HG02938 (cell line): ENCODE data around the gene MAGI2.
"Not testable (repeated sequence)": the region's sequence is repeated elsewhere in the genome, so short reads cannot be mapped to it uniquely, and the experiment has no call there.

Experiments
- ATAC-seq: cut with Tn5 transposase; IDR thresholded peaks from one replicate; pipeline ENCODE4 v1.9.1; 2021; ENCODE audit warnings: mild to moderate bottlenecking, moderate library complexity; ENCODE audit not compliant: unreplicated experiment

Gene MAGI2

GRCh38 chr7:78967561-78967960 lies 485.9 kb downstream of the MAGI2 start:
- not testable (repeated sequence) for ATAC-seq

GRCh38 chr7:78967046-78967445 lies 486.4 kb downstream of the MAGI2 start:
- no peak for ATAC-seq

GRCh38 chr7:78959477-78959876 lies 494.0 kb downstream of the MAGI2 start:
- no peak for ATAC-seq

GRCh38 chr7:78955329-78955728 lies 498.1 kb downstream of the MAGI2 start:
- no peak for ATAC-seq

GRCh38 chr7:78953726-78954363 lies 499.6 kb downstream of the MAGI2 start:
- ATAC-seq: no peak

- no peak for ATAC-seq
These were observed 500.4 kb downstream of the MAGI2 start for GRCh38 chr7:78953090-78953489.

GRCh38 chr7:78939669-78940068 lies 513.8 kb downstream of the MAGI2 start:
- no peak for ATAC-seq

GRCh38 chr7:78924581-78924980 lies 528.9 kb downstream of the MAGI2 start:
- ATAC-seq: no peak

- no peak for ATAC-seq
These were observed 540.7 kb downstream of the MAGI2 start for GRCh38 chr7:78912781-78913180.

- no peak for ATAC-seq
These were observed 546.7 kb downstream of the MAGI2 start for GRCh38 chr7:78906735-78907134.

- no peak for ATAC-seq
These were observed 548.0 kb downstream of the MAGI2 start for GRCh38 chr7:78905436-78905835.

GRCh38 chr7:78904983-78905382 lies 548.5 kb downstream of the MAGI2 start:
- ATAC-seq: no peak

- no peak for ATAC-seq
These were observed 551.9 kb downstream of the MAGI2 start for GRCh38 chr7:78901566-78901965.

GRCh38 chr7:78900806-78901205 lies 552.7 kb downstream of the MAGI2 start:
- ATAC-seq: no peak

GRCh38 chr7:78895393-78895792 lies 558.1 kb downstream of the MAGI2 start:
- no peak for ATAC-seq

GRCh38 chr7:78879206-78879605 lies 574.3 kb downstream of the MAGI2 start:
- no peak for ATAC-seq

GRCh38 chr7:78873117-78873516 lies 580.4 kb downstream of the MAGI2 start:
- ATAC-seq: no peak

GRCh38 chr7:78864339-78864738 lies 589.1 kb downstream of the MAGI2 start:
- ATAC-seq: no peak

GRCh38 chr7:78863281-78863680 lies 590.2 kb downstream of the MAGI2 start:
- ATAC-seq: no peak

GRCh38 chr7:78862411-78862900 lies 591.0 kb downstream of the MAGI2 start:
- no peak for ATAC-seq

GRCh38 chr7:78852951-78853350 lies 600.5 kb downstream of the MAGI2 start:
- ATAC-seq: no peak

- ATAC-seq: no peak
These were observed 603.2 kb downstream of the MAGI2 start for GRCh38 chr7:78850093-78850740.

GRCh38 chr7:78845155-78845554 lies 608.3 kb downstream of the MAGI2 start:
- no peak for ATAC-seq
